ENCODE measurements around the gene TTLL5. TPM values are rescaled to one million over a fixed set of nuclear protein-coding genes. Genes with fewer than 3 reads are reported as not detected.

The TTLL5 gene
- total RNA-seq, 1 experiment from 2014 or later: 35.7 TPM

- no peak overlapping the region for H4K91ac ChIP-seq (ENCODE audit: insufficient read length, low read depth, low read length)
- H3K9me3 ChIP-seq (ENCODE audit: control insufficient read depth, low read depth, low read length): no peaks in the 10 kb centered on the region
- no peak overlapping the region for H2BK120ac ChIP-seq (ENCODE audit: low read depth, low read length, poor library complexity, severe bottlenecking)
- H4K5ac ChIP-seq (ENCODE audit: insufficient read length, low read depth, low read length): no peak overlapping the region
- H3K23me2 ChIP-seq (ENCODE audit: insufficient read length, low read depth, low read length, poor library complexity, severe bottlenecking): no peaks in the 10 kb centered on the region
- no peak overlapping the region for H2BK5ac ChIP-seq (ENCODE audit: insufficient read length, low read length)
- H3K4me1 ChIP-seq (ENCODE audit: insufficient read depth, low read length): no peaks in the 10 kb centered on the region
- peaks cover 10 to 20% of the 10 kb centered on the region in 2 experiments for H3K4me1 Mint-ChIP-seq
- no peaks in the 10 kb centered on the region; the same call in 1 of the 2 replicates for H3K27me3 Mint-ChIP-seq (ENCODE audit: low read depth)
- no peaks in the 10 kb centered on the region for H3K79me1 ChIP-seq (ENCODE audit: insufficient read depth, low read depth, low read length, poor library complexity, severe bottlenecking)
- H3K4me3 Mint-ChIP-seq: no peak overlapping the region
- H2BK12ac ChIP-seq (ENCODE audit: insufficient read length, low read depth, low read length): no peak overlapping the region
- H3K4ac ChIP-seq (ENCODE audit: low read depth, low read length): no peak overlapping the region
- no CpG with 5 or more reads among the region's 2 CpGs for WGBS (ENCODE audit: extremely low coverage, insufficient read length, low lambda C conversion rate)
- no peak overlapping the region for H3K4me2 ChIP-seq (ENCODE audit: insufficient read depth, insufficient read length, low read length)
- no peak overlapping the region for H4K8ac ChIP-seq (replicated peaks; ENCODE audit: insufficient read length, low read depth, low read length)
- H3T11ph ChIP-seq (ENCODE audit: low read length): no peak overlapping the region
- no peak overlapping the region for H2AFZ ChIP-seq (ENCODE audit: low read length)
- no peaks in the 10 kb centered on the region for H4K20me1 ChIP-seq (ENCODE audit: control insufficient read depth, insufficient read depth, insufficient read length)
- DNase-seq: no peak
- H3K27ac Mint-ChIP-seq: no peak overlapping the region
- H2BK20ac ChIP-seq (ENCODE audit: low read depth, low read length, poor library complexity, severe bottlenecking): no peak overlapping the region
- H3K23ac ChIP-seq (ENCODE audit: insufficient read length, low read depth, low read length): no peak overlapping the region
- no peak overlapping the region for H3K9ac ChIP-seq (ENCODE audit: extremely low read depth, insufficient read length, low read length)
- H3K14ac ChIP-seq (ENCODE audit: insufficient read depth, low read length): no peak overlapping the region
- no peaks in the 10 kb centered on the region for H3K9me3 Mint-ChIP-seq
- no peak overlapping the region for H3K56ac ChIP-seq (ENCODE audit: insufficient read length, low read depth, low read length)
- H3K27ac ChIP-seq (ENCODE audit: insufficient read length, low read depth, low read length): no peak overlapping the region
- H2BK15ac ChIP-seq (ENCODE audit: low read depth, low read length): no peak overlapping the region
- H3K18ac ChIP-seq (ENCODE audit: insufficient read length, low read depth, low read length): no peak overlapping the region
- no peak overlapping the region for H2AK5ac ChIP-seq (ENCODE audit: insufficient read length, low read length)
- H3K27me3 ChIP-seq (ENCODE audit: insufficient read depth, low read length): no peaks in the 10 kb centered on the region
- TF ChIP-seq, protein P1, sequence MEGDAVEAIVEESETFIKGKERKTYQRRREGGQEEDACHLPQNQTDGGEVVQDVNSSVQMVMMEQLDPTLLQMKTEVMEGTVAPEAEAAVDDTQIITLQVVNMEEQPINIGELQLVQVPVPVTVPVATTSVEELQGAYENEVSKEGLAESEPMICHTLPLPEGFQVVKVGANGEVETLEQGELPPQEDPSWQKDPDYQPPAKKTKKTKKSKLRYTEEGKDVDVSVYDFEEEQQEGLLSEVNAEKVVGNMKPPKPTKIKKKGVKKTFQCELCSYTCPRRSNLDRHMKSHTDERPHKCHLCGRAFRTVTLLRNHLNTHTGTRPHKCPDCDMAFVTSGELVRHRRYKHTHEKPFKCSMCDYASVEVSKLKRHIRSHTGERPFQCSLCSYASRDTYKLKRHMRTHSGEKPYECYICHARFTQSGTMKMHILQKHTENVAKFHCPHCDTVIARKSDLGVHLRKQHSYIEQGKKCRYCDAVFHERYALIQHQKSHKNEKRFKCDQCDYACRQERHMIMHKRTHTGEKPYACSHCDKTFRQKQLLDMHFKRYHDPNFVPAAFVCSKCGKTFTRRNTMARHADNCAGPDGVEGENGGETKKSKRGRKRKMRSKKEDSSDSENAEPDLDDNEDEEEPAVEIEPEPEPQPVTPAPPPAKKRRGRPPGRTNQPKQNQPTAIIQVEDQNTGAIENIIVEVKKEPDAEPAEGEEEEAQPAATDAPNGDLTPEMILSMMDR (conservative IDR thresholded peaks at IDR 0.05): no peak
- peaks cover 3 to 6% (median 3%) of the 10 kb centered on the region in 3 experiments for H3K36me3 Mint-ChIP-seq (ENCODE audit: insufficient read depth in 1 of 3, low read depth in 3 of 3)
- no peaks in the 10 kb centered on the region for H3K79me2 ChIP-seq (ENCODE audit: insufficient read depth, low read length)
These were observed 224.8 kb downstream of the TTLL5 start for GRCh38 chr14:75885829-75886228.
